K562 (cell line): Measurements from ENCODE around the gene FPR1. TPM values are rescaled to one million over a fixed set of nuclear protein-coding genes. Genes with fewer than 3 reads are reported as not detected.

Experiments
- ATF6 ChIP-seq: sonication (generic); formaldehyde crosslinking; IDR thresholded peaks from 2 replicates; pipeline ENCODE4 v1.4.0; 2020; ENCODE audit warnings: mild to moderate bottlenecking, missing genetic modification reagents
- BMI1 ChIP-seq: fragments of 150-350 bp; IDR thresholded peaks from 2 replicates; pipeline ENCODE4 v1.6.1; 2014; ENCODE audit warnings: low read length
- CBX5 ChIP-seq: IDR thresholded peaks from 2 replicates; pipeline ENCODE4 v1.6.1; 2014; ENCODE audit warnings: low read depth, borderline replicate concordance
- IRF9 ChIP-seq: fragments of 450-650 bp; IDR thresholded peaks from 2 replicates; pipeline ENCODE4 v1.6.1; 2016; ENCODE audit warnings: missing biosample characterization, missing genetic modification characterization
- PCBP2 ChIP-seq: fragments of 200-400 bp; formaldehyde crosslinking; IDR thresholded peaks from 2 replicates; pipeline ENCODE4 v1.6.1; 2018; ENCODE audit warnings: low read length, low read depth, mild to moderate bottlenecking, moderate library complexity; ENCODE audit not compliant: poor library complexity, severe bottlenecking
- SFPQ ChIP-seq: fragments of 200-400 bp; formaldehyde crosslinking; IDR thresholded peaks from 2 replicates; pipeline ENCODE4 v1.6.1; 2017; ENCODE audit warnings: mild to moderate bottlenecking, low read depth, low read length, moderate library complexity
- SRSF7 ChIP-seq: fragments of 200-400 bp; formaldehyde crosslinking; optimal IDR thresholded peaks from 2 replicates; pipeline ENCODE3; 2017; ENCODE audit warnings: mild to moderate bottlenecking, low read depth, low read length
- TAF9B ChIP-seq: fragments of 450-650 bp; IDR thresholded peaks from 2 replicates; pipeline ENCODE4 v1.6.1; 2018; ENCODE audit warnings: mild to moderate bottlenecking; ENCODE audit not compliant: partially characterized antibody
- XRCC3 ChIP-seq: fragments of 450-650 bp; IDR thresholded peaks from 2 replicates; pipeline ENCODE4 v1.6.1; 2017; ENCODE audit warnings: mild to moderate bottlenecking, moderate library complexity
- ZBTB26 ChIP-seq: fragments of 450-650 bp; formaldehyde crosslinking; IDR thresholded peaks from 2 replicates; pipeline ENCODE4 v1.4.0; 2022; ENCODE audit warnings: missing genetic modification characterization
- ZNF766 ChIP-seq: fragments of 200-800 bp; sonication (Bioruptor generic); conservative IDR thresholded peaks from 2 replicates; pipeline ENCODE4 v1.6.1; 2016; ENCODE audit warnings: missing genetic modification characterization, missing compliant biosample characterization
- ZNF79 ChIP-seq: fragments of 250-450 bp; sonication (Bioruptor Pico); IDR thresholded peaks from 2 replicates; pipeline ENCODE4 v1.4.0; 2020; ENCODE audit warnings: low read depth, mild to moderate bottlenecking, moderate library complexity
- polyA plus RNA-seq, 8 experiments: library from polyadenylated mRNA; depleted of rRNA in 4 of 8; stranded (reverse) in 5 of 8; unstranded in 3 of 8; fragments of >200 nt; fragmentation: Nextera tagmentation in 2 of 8; fragmentation: Illumina TruSeq in 1 of 8; extraction: Ambion mirVana in 2 of 8; extraction: Trizol in 1 of 8; gene quantifications; 2 replicates each; pipeline versions ENCODE4 v1.2.1 to v1.2.3, GENCODE V29; 2011 to 2014; ENCODE audit warnings: inconsistent platforms in 1 of 8, missing spikeins in 1 of 8
- total RNA-seq, 7 experiments: library from RNA; depleted of rRNA in 6 of 7; stranded (reverse); fragments of >200 nt in 6 of 7; fragmentation: Illumina TruSeq in 2 of 7; extraction: Trizol in 2 of 7; gene quantifications; 2 replicates each; pipeline versions ENCODE4 v1.2.1 to v1.2.3, GENCODE V29; 2011 to 2021; ENCODE audit warnings: low replicate concordance in 1 of 7
- TF ChIP-seq, protein P1 (sequence below): sonication (generic); formaldehyde crosslinking; IDR thresholded peaks from 2 replicates; pipeline ENCODE4 v1.8.0; 2023; ENCODE audit warnings: mild to moderate bottlenecking, missing genetic modification reagents
- TF ChIP-seq, protein P2 (sequence below): fragments of 250-450 bp; sonication (Bioruptor Pico); IDR thresholded peaks from 2 replicates; pipeline ENCODE4 v1.4.0; 2020; ENCODE audit warnings: mild to moderate bottlenecking, moderate library complexity, borderline replicate concordance

Gene FPR1
- total and polyA plus RNA-seq, 9 of the 15 experiments (the other 6 are each of a cell fraction or from before 2014, with no cell fraction given), result 0.06 to 0.25 (median 0.14) TPM; not detected in 4

DNA sequence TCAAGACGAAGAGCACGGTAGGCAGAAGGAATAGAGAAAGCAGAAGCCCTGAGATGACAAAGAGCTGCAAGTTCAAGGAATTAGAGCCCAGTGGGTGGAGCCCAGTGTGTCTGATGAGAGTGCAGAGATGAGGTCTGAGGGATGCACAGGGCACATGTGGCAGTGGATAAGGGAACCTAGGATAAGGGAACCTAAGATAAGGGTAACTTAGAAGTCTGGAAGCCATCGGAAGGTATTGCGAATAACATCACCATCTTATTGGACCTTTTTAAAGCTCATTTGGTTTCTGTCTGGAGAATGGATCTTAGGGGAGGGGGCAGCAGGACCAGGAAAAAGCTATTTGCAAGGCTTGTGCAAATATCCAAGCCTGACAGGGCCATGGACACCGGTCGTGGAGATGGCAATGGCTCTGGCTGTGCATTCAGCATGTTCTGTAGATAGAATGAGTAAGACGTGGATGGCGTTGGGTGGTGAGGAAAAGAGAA is 44.6 kb upstream of the FPR1 start (continued):
- TF ChIP-seq, protein P1, sequence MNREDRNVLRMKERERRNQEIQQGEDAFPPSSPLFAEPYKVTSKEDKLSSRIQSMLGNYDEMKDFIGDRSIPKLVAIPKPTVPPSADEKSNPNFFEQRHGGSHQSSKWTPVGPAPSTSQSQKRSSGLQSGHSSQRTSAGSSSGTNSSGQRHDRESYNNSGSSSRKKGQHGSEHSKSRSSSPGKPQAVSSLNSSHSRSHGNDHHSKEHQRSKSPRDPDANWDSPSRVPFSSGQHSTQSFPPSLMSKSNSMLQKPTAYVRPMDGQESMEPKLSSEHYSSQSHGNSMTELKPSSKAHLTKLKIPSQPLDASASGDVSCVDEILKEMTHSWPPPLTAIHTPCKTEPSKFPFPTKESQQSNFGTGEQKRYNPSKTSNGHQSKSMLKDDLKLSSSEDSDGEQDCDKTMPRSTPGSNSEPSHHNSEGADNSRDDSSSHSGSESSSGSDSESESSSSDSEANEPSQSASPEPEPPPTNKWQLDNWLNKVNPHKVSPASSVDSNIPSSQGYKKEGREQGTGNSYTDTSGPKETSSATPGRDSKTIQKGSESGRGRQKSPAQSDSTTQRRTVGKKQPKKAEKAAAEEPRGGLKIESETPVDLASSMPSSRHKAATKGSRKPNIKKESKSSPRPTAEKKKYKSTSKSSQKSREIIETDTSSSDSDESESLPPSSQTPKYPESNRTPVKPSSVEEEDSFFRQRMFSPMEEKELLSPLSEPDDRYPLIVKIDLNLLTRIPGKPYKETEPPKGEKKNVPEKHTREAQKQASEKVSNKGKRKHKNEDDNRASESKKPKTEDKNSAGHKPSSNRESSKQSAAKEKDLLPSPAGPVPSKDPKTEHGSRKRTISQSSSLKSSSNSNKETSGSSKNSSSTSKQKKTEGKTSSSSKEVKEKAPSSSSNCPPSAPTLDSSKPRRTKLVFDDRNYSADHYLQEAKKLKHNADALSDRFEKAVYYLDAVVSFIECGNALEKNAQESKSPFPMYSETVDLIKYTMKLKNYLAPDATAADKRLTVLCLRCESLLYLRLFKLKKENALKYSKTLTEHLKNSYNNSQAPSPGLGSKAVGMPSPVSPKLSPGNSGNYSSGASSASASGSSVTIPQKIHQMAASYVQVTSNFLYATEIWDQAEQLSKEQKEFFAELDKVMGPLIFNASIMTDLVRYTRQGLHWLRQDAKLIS (CRISPR knock-in tag), result no peak
- TF ChIP-seq, protein P2, sequence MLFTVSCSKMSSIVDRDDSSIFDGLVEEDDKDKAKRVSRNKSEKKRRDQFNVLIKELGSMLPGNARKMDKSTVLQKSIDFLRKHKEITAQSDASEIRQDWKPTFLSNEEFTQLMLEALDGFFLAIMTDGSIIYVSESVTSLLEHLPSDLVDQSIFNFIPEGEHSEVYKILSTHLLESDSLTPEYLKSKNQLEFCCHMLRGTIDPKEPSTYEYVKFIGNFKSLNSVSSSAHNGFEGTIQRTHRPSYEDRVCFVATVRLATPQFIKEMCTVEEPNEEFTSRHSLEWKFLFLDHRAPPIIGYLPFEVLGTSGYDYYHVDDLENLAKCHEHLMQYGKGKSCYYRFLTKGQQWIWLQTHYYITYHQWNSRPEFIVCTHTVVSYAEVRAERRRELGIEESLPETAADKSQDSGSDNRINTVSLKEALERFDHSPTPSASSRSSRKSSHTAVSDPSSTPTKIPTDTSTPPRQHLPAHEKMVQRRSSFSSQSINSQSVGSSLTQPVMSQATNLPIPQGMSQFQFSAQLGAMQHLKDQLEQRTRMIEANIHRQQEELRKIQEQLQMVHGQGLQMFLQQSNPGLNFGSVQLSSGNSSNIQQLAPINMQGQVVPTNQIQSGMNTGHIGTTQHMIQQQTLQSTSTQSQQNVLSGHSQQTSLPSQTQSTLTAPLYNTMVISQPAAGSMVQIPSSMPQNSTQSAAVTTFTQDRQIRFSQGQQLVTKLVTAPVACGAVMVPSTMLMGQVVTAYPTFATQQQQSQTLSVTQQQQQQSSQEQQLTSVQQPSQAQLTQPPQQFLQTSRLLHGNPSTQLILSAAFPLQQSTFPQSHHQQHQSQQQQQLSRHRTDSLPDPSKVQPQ (CRISPR knock-in tag), result no peak
- TF ChIP-seq BMI1 (no peak), ATF6 (no peak), ZNF766 (CRISPR knock-in tag) (peak; percentile 84), CBX5 (no peak), SRSF7 (no peak), SFPQ (no peak), IRF9 (tag) (0 out of 2 replicates have a peak, but pooled peaks have one; percentile 25), ZBTB26 (no peak; the same call in 1 of the 2 replicates), ZNF79 (CRISPR knock-in tag) (no peak), TAF9B (peak; percentile 44), XRCC3 (no peak), PCBP2 (no peak)
